Muscle layer of duodenum (tissue), 2 donors: ENCODE measurements around the gene SIGLEC5.
"Not testable (repeated sequence)": the region's sequence is repeated elsewhere in the genome, so short reads cannot be mapped to it uniquely, and the experiment has no call there.

Experiments used
- H3K27ac ChIP-seq: one replicate; pipeline ENCODE4 v1.7.0; 2013; ENCODE audit warnings: mild to moderate bottlenecking, low read length
- H3K27me3 ChIP-seq: one replicate; pipeline ENCODE4 v1.7.0; 2013; ENCODE audit warnings: low read depth, mild to moderate bottlenecking, control low read depth, low read length
- H3K36me3 ChIP-seq, 2 donors: one replicate each; pipeline ENCODE4 v1.7.0; 2013; ENCODE audit warnings: low read length in 2 of 2, control low read depth in 1 of 2, mild to moderate bottlenecking in 1 of 2; ENCODE audit not compliant: insufficient read depth in 2 of 2, control insufficient read depth in 1 of 2
- H3K4me1 ChIP-seq, 2 donors: one replicate each; pipeline ENCODE4 v1.7.0; 2013; ENCODE audit warnings: low read length in 2 of 2, mild to moderate bottlenecking in 2 of 2, control low read depth in 1 of 2, moderate library complexity in 1 of 2; ENCODE audit not compliant: insufficient read depth in 2 of 2, control insufficient read depth in 1 of 2
- H3K4me3 ChIP-seq, 2 donors: one replicate each; pipeline ENCODE4 v1.7.0; 2013; ENCODE audit warnings: low read length in 2 of 2, low read depth in 1 of 2, mild to moderate bottlenecking in 1 of 2
- H3K9me3 ChIP-seq, 2 donors: one replicate each; pipeline ENCODE4 v1.7.0; 2013; ENCODE audit warnings: low read length in 2 of 2, control low read depth in 1 of 2, mild to moderate bottlenecking in 1 of 2; ENCODE audit not compliant: control insufficient read depth in 1 of 2
- donor health status: healthy.

The SIGLEC5 gene

GRCh38 chr19:51651216-51651846 is 21.1 kb upstream of the SIGLEC5 start:
- no peaks in the 10 kb centered on the region for H3K9me3 ChIP-seq
- no peaks in the 10 kb centered on the region for H3K27me3 ChIP-seq
- H3K36me3 ChIP-seq: no peaks in the 10 kb centered on the region
- no peak overlapping the region for H3K4me3 ChIP-seq
- H3K27ac ChIP-seq: no peak overlapping the region
- no peaks in the 10 kb centered on the region for H3K4me1 ChIP-seq

- no peaks in the 10 kb centered on the region for H3K9me3 ChIP-seq
- no peaks in the 10 kb centered on the region for H3K4me1 ChIP-seq
- no peak overlapping the region for H3K4me3 ChIP-seq
- no peaks in the 10 kb centered on the region for H3K36me3 ChIP-seq
- H3K27ac ChIP-seq: no peak overlapping the region
- H3K27me3 ChIP-seq: no peaks in the 10 kb centered on the region
These were observed 17.1 kb upstream of the SIGLEC5 start for GRCh38 chr19:51647318-51647717.

GRCh38 chr19:51646730-51647129 is 16.5 kb upstream of the SIGLEC5 start, which contains the start of gene SIGLEC14:
SIGLEC14 (minus strand) TSS chr19:51646825; CDS start chr19:51646759, 66 bp downstream.
- not testable (repeated sequence) for H3K4me3 ChIP-seq, H3K9me3 ChIP-seq, H3K4me1 ChIP-seq, H3K27ac ChIP-seq, H3K36me3 ChIP-seq, H3K27me3 ChIP-seq

- Histone ChIP-seq H3K36me3 (no peaks in the 10 kb centered on the region), H3K4me3 (no peak overlapping the region), H3K9me3 (no peaks in the 10 kb centered on the region), H3K27ac (no peak overlapping the region), H3K4me1 (no peaks in the 10 kb centered on the region), H3K27me3 (no peaks in the 10 kb centered on the region)
These were observed 14.6 kb upstream of the SIGLEC5 start for GRCh38 chr19:51644636-51645271.

GRCh38 chr19:51641648-51642047 is 11.4 kb upstream of the SIGLEC5 start:
- Histone ChIP-seq H3K27ac (no peak overlapping the region), H3K36me3 (no peaks in the 10 kb centered on the region), H3K9me3 (no peaks in the 10 kb centered on the region), H3K27me3 (no peaks in the 10 kb centered on the region), H3K4me1 (no peaks in the 10 kb centered on the region), H3K4me3 (no peak overlapping the region)

GRCh38 chr19:51640386-51640785 is 10.2 kb upstream of the SIGLEC5 start:
- H3K27me3 ChIP-seq: no peaks in the 10 kb centered on the region
- H3K36me3 ChIP-seq: no peaks in the 10 kb centered on the region
- H3K4me1 ChIP-seq: no peaks in the 10 kb centered on the region
- no peak overlapping the region for H3K27ac ChIP-seq
- H3K9me3 ChIP-seq: no peaks in the 10 kb centered on the region
- no peak overlapping the region for H3K4me3 ChIP-seq

- no peaks in the 10 kb centered on the region for H3K36me3 ChIP-seq
- H3K4me1 ChIP-seq: no peaks in the 10 kb centered on the region
- no peak overlapping the region for H3K4me3 ChIP-seq
- H3K9me3 ChIP-seq: no peaks in the 10 kb centered on the region
- no peak overlapping the region for H3K27ac ChIP-seq
- no peaks in the 10 kb centered on the region for H3K27me3 ChIP-seq
These were observed 9.7 kb upstream of the SIGLEC5 start for GRCh38 chr19:51639916-51640315.

GRCh38 chr19:51637362-51637978 is 7.3 kb upstream of the SIGLEC5 start:
- no peaks in the 10 kb centered on the region for H3K36me3 ChIP-seq
- H3K27me3 ChIP-seq: no peaks in the 10 kb centered on the region
- H3K4me1 ChIP-seq: no peaks in the 10 kb centered on the region
- no peaks in the 10 kb centered on the region for H3K9me3 ChIP-seq
- H3K4me3 ChIP-seq: no peak overlapping the region
- no peak overlapping the region for H3K27ac ChIP-seq

- no peak overlapping the region for H3K27ac ChIP-seq
- H3K4me3 ChIP-seq: no peak overlapping the region
- no peaks in the 10 kb centered on the region for H3K27me3 ChIP-seq
- no peaks in the 10 kb centered on the region for H3K36me3 ChIP-seq
- no peaks in the 10 kb centered on the region for H3K9me3 ChIP-seq
- no peaks in the 10 kb centered on the region for H3K4me1 ChIP-seq
These were observed 1.9 kb upstream of the SIGLEC5 start for GRCh38 chr19:51632126-51632525.

GRCh38 chr19:51628153-51628939 is 1.9 kb downstream of the SIGLEC5 start:
- Histone ChIP-seq H3K9me3 (no peaks in the 10 kb centered on the region), H3K36me3 (no peaks in the 10 kb centered on the region), H3K4me1 (no peaks in the 10 kb centered on the region), H3K27ac (no peak overlapping the region), H3K4me3 (no peak overlapping the region), H3K27me3 (no peaks in the 10 kb centered on the region)

GRCh38 chr19:51627491-51628138 is 2.6 kb downstream of the SIGLEC5 start:
- Histone ChIP-seq H3K27me3 (no peaks in the 10 kb centered on the region), H3K27ac (no peak overlapping the region)

More at GRCh38 chr19:51627491-51628138, 2.6 kb downstream of the SIGLEC5 start:
- Histone ChIP-seq H3K4me3 (no peak overlapping the region), H3K36me3 (no peaks in the 10 kb centered on the region), H3K4me1 (no peaks in the 10 kb centered on the region), H3K9me3 (no peaks in the 10 kb centered on the region)
